Measurements from ENCODE around the gene STAT4.

The STAT4 gene

DNA sequence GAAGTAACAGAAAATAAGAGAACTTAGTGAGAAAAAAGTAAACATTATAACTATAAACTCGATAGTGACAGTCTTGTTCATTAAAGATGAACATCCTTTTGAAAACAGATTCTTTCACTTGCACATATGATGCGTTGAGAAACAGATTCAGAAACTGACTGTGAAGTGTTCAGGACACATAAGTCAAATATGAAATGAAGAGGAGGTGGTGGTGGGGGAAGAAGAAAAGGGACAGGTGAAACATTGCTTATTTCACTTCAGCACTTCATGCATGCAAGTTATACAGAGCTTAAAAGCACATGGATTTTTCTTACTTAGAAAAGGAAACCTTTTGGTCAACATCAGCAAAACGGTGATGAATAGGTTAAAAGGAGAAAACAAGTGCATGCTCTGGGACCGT, 42.5 kb downstream of the STAT4 start:
- Histone ChIP-seq H3K36me3 (ENCODE audit: control insufficient read depth, insufficient read depth, low read length) (no peaks in the 10 kb centered on the region), H3K4me3 (replicated peaks; ENCODE audit: low read depth, low read length) (no peak overlapping the region), H3K27me3 (replicated peaks; ENCODE audit: control insufficient read depth, insufficient read depth, low read length) (no peaks in the 10 kb centered on the region)
- TF ChIP-seq, protein P1, sequence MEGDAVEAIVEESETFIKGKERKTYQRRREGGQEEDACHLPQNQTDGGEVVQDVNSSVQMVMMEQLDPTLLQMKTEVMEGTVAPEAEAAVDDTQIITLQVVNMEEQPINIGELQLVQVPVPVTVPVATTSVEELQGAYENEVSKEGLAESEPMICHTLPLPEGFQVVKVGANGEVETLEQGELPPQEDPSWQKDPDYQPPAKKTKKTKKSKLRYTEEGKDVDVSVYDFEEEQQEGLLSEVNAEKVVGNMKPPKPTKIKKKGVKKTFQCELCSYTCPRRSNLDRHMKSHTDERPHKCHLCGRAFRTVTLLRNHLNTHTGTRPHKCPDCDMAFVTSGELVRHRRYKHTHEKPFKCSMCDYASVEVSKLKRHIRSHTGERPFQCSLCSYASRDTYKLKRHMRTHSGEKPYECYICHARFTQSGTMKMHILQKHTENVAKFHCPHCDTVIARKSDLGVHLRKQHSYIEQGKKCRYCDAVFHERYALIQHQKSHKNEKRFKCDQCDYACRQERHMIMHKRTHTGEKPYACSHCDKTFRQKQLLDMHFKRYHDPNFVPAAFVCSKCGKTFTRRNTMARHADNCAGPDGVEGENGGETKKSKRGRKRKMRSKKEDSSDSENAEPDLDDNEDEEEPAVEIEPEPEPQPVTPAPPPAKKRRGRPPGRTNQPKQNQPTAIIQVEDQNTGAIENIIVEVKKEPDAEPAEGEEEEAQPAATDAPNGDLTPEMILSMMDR (IDR thresholded peaks at IDR 0.05; ENCODE audit: insufficient read depth, low read length, poor library complexity, severe bottlenecking) = no peak
- no peak for DNase-seq (ENCODE audit: extremely low read depth, insufficient read length)

DNA sequence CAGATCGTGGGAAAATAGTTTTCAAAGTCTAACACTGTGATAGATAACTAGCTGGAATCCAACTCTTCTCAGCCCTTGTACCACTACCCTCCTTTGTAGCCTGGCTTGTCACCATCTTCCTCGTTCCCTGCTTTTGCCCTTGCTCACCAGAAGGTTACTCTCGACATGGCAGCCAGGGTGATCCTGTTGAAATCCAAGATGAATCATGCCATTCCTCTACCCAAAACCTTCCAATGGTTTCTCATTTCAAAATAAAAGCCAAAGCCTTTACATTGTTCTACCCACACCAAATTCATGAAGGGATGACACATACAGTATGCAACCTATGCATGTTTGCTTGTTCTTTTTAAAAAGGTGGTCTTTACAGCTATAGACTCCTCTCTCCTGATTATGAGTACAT, 45.7 kb downstream of the STAT4 start:
- TF ChIP-seq, protein P1 (IDR thresholded peaks at IDR 0.05; ENCODE audit: insufficient read depth, low read length, poor library complexity, severe bottlenecking) = no peak
- no peak for DNase-seq (ENCODE audit: extremely low read depth, insufficient read length)
- Histone ChIP-seq H3K4me3 (replicated peaks; ENCODE audit: low read depth, low read length) (no peak overlapping the region), H3K36me3 (ENCODE audit: control insufficient read depth, insufficient read depth, low read length) (no peaks in the 10 kb centered on the region), H3K27me3 (replicated peaks; ENCODE audit: control insufficient read depth, insufficient read depth, low read length) (no peaks in the 10 kb centered on the region)

DNA sequence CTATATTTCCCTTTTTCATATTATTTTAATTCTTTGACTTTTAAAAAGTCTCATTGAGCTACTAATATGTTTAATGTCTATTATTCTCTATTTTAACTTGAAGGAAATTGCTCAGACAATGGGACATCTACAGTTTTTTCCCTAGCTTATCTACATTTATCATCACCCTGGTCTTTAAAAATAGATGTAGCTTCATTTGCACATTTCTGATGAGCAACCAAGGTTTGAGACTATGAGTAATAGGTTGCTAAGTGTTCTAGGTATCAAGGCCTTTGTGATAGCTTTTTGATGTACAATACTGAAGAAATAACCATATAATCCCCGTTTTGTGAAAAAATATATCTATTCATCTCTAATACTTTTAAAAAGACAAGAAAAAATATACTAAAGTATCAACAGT, 47.0 kb downstream of the STAT4 start:
- H3K27me3 ChIP-seq (replicated peaks; ENCODE audit: control insufficient read depth, insufficient read depth, low read length) = no peaks in the 10 kb centered on the region
- DNase-seq (ENCODE audit: extremely low read depth, insufficient read length) = no peak
- H3K4me3 ChIP-seq (replicated peaks; ENCODE audit: low read depth, low read length) = no peak overlapping the region
- no peaks in the 10 kb centered on the region for H3K36me3 ChIP-seq (ENCODE audit: control insufficient read depth, insufficient read depth, low read length)
- TF ChIP-seq, protein P1 (IDR thresholded peaks at IDR 0.05; ENCODE audit: insufficient read depth, low read length, poor library complexity, severe bottlenecking) = no peak

DNA sequence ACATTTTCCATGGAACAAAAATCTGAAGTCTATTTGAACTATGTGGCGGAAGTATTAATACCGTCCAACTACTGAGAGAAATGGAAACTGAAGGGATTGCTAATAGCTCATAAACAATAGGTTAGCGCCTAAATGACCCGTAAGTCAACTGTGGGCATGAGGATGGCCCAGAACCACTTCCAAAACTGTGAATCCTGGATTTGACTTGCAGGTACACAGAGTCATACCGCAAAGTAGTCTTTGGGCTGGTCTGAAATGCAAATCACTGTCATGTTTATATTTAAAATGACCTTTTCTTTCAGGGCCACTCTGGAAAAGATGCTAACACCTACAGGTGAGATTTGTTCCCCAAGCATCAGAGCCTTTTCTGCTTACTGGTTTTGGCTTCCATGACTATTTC, 50.6 kb downstream of the STAT4 start:
- Histone ChIP-seq H3K36me3 (ENCODE audit: control insufficient read depth, insufficient read depth, low read length) (no peaks in the 10 kb centered on the region), H3K4me3 (replicated peaks; ENCODE audit: low read depth, low read length) (no peak overlapping the region), H3K27me3 (replicated peaks; ENCODE audit: control insufficient read depth, insufficient read depth, low read length) (no peaks in the 10 kb centered on the region)
- TF ChIP-seq, protein P1 (IDR thresholded peaks at IDR 0.05; ENCODE audit: insufficient read depth, low read length, poor library complexity, severe bottlenecking) = no peak
- DNase-seq (ENCODE audit: extremely low read depth, insufficient read length) = no peak

DNA sequence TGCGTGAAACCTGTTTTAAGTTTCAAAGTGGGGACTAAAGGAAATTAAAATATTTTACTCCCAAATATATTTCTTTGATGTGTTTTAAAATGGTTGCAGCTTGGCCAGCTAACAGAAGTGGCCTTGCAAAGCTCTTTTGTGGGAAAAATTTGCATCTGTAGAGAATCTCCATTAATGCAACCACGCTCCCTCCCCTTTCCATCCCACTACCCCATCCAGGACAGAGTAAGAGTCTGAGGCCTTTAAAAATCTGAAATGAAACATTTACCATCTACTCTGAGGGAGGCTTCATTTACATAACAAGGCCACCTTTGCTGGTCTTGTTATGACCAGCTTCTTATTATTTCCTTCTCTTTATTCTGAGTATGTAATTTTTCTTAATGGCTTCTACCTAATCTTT, 63.5 kb downstream of the STAT4 start:
- no peak for DNase-seq (ENCODE audit: extremely low read depth, insufficient read length)
- no peaks in the 10 kb centered on the region for H3K27me3 ChIP-seq (replicated peaks; ENCODE audit: control insufficient read depth, insufficient read depth, low read length)
- no peaks in the 10 kb centered on the region for H3K36me3 ChIP-seq (ENCODE audit: control insufficient read depth, insufficient read depth, low read length)
- TF ChIP-seq, protein P1 (IDR thresholded peaks at IDR 0.05; ENCODE audit: insufficient read depth, low read length, poor library complexity, severe bottlenecking) = no peak
- H3K4me3 ChIP-seq (replicated peaks; ENCODE audit: low read depth, low read length) = no peak overlapping the region

DNA sequence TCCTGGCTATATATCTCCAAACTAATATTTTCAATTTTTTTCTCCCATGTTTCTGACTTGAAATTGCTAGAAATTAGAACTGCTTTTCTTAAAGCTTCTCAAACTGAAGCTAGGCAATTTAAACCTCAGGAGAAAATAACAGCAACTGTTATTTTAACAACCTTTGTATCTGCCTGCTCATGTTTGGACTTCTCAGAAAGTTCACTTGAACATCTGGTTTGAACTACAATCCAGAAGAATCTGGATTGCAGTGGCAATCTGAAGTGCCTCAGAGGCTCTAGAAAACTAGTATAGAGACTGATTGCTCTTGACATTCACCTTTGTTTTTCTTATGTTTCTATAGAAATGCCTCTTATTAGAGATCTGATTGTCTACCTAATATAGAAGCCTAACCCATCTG, 64.1 kb downstream of the STAT4 start:
- DNase-seq (ENCODE audit: extremely low read depth, insufficient read length) = no peak
- Histone ChIP-seq H3K27me3 (replicated peaks; ENCODE audit: control insufficient read depth, insufficient read depth, low read length) (no peaks in the 10 kb centered on the region), H3K4me3 (replicated peaks; ENCODE audit: low read depth, low read length) (no peak overlapping the region), H3K36me3 (ENCODE audit: control insufficient read depth, insufficient read depth, low read length) (no peaks in the 10 kb centered on the region)
- TF ChIP-seq, protein P1 (IDR thresholded peaks at IDR 0.05; ENCODE audit: insufficient read depth, low read length, poor library complexity, severe bottlenecking) = no peak

Data from GM06990 (cell line).